ENCODE measurements around the gene HGF.

DNA sequence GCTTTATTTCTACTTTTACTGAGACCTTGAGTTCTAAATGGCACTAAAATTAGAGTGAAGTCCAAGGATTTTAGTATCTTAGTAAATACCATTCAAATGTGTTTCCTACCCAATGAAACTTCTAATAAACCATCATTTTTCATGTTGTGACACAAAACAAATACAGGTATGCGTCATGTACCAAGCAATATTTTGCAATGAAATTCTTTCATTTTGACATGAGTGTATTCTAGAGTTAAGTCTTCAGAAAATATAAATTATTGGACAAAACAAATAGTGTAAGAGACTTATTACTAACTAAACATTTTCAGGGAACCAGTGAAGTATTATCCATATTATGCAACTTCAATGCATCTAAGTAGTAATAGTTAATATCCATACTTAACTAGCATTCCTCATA, 16.5 kb downstream of the HGF start:
- TF ChIP-seq, protein P1, sequence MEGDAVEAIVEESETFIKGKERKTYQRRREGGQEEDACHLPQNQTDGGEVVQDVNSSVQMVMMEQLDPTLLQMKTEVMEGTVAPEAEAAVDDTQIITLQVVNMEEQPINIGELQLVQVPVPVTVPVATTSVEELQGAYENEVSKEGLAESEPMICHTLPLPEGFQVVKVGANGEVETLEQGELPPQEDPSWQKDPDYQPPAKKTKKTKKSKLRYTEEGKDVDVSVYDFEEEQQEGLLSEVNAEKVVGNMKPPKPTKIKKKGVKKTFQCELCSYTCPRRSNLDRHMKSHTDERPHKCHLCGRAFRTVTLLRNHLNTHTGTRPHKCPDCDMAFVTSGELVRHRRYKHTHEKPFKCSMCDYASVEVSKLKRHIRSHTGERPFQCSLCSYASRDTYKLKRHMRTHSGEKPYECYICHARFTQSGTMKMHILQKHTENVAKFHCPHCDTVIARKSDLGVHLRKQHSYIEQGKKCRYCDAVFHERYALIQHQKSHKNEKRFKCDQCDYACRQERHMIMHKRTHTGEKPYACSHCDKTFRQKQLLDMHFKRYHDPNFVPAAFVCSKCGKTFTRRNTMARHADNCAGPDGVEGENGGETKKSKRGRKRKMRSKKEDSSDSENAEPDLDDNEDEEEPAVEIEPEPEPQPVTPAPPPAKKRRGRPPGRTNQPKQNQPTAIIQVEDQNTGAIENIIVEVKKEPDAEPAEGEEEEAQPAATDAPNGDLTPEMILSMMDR (IDR thresholded peaks at IDR 0.05; ENCODE audit: low read length): no peak
- no peak for TF ChIP-seq EZH2 (IDR thresholded peaks at IDR 0.05; ENCODE audit: borderline replicate concordance, low read length)

Measured in OCI-LY1 (cell line).